PFSK-1 (cell line): Measurements from ENCODE around the gene MAGI1.

ENCODE experiments used
- FOXP2 ChIP-seq: optimal IDR thresholded peaks from 2 replicates; pipeline ENCODE3; 2011; ENCODE audit warnings: borderline replicate concordance, control low read depth, inconsistent platforms; ENCODE audit not compliant: insufficient read depth; ENCODE audit errors: extremely low read length, extremely low read depth
- POLR2AphosphoS5 ChIP-seq: IDR thresholded peaks from 2 replicates; pipeline ENCODE4 v1.6.1; 2012; ENCODE audit warnings: low read depth, mild to moderate bottlenecking, control low read depth, low read length, moderate library complexity
- REST ChIP-seq, 2 experiments: IDR thresholded peaks; 2 replicates each; pipeline versions ENCODE4 v1.6.1 to v1.8.0; 2011 to 2012; ENCODE audit warnings: low read depth in 2 of 2, low read length in 2 of 2, control low read depth in 1 of 2, inconsistent platforms in 1 of 2, mild to moderate bottlenecking in 1 of 2, moderate library complexity in 1 of 2; ENCODE audit not compliant: insufficient read depth in 1 of 2
- SIN3A ChIP-seq: IDR thresholded peaks from 2 replicates; pipeline ENCODE4 v1.6.1; 2012; ENCODE audit warnings: mild to moderate bottlenecking, low read length, moderate library complexity, borderline replicate concordance; ENCODE audit not compliant: insufficient read depth
- TAF1 ChIP-seq: IDR thresholded peaks from 2 replicates; pipeline ENCODE4 v1.6.1; 2012; ENCODE audit warnings: low read length, control low read depth, borderline replicate concordance; ENCODE audit not compliant: insufficient read depth

Gene MAGI1

GRCh38 chr3:65730449-65730848 lies 308.3 kb downstream of the MAGI1 start:
- TF ChIP-seq FOXP2 (no peak), TAF1 (no peak), REST (IDR thresholded peaks at IDR 0.05; ENCODE audit: insufficient read depth in 1 of 2, low read depth in 2 of 2, low read length in 2 of 2) (no peak), SIN3A (no peak), POLR2AphosphoS5 (no peak)

GRCh38 chr3:65729973-65730372 lies 308.7 kb downstream of the MAGI1 start:
- TF ChIP-seq FOXP2 = no peak
- no peak for TF ChIP-seq TAF1
- TF ChIP-seq POLR2AphosphoS5 = no peak
- no peak for TF ChIP-seq REST (IDR thresholded peaks at IDR 0.05; ENCODE audit: insufficient read depth in 1 of 2, low read depth in 2 of 2, low read length in 2 of 2)
- TF ChIP-seq SIN3A = no peak

GRCh38 chr3:65729555-65729954 lies 309.2 kb downstream of the MAGI1 start:
- TF ChIP-seq REST (IDR thresholded peaks at IDR 0.05; ENCODE audit: insufficient read depth in 1 of 2, low read depth in 2 of 2, low read length in 2 of 2) (0 out of 4 replicates have a peak, but pooled peaks of 1 of the 2 experiments have one; percentile 21), TAF1 (no peak)

- no peak for TF ChIP-seq FOXP2
- TF ChIP-seq REST (IDR thresholded peaks at IDR 0.05; ENCODE audit: insufficient read depth in 1 of 2, low read depth in 2 of 2, low read length in 2 of 2) = no peak
- no peak for TF ChIP-seq TAF1
- TF ChIP-seq SIN3A = no peak
- no peak for TF ChIP-seq POLR2AphosphoS5
These were observed 310.6 kb downstream of the MAGI1 start for GRCh38 chr3:65728138-65728537.

- TF ChIP-seq POLR2AphosphoS5 (no peak), FOXP2 (no peak), REST (IDR thresholded peaks at IDR 0.05; ENCODE audit: insufficient read depth in 1 of 2, low read depth in 2 of 2, low read length in 2 of 2) (no peak), TAF1 (no peak), SIN3A (no peak)
These were observed 314.7 kb downstream of the MAGI1 start for GRCh38 chr3:65723985-65724384.
